Activated T-cell treated with anti-CD3 and anti-CD28 coated beads, Interleukin-2, amount 50 U/mL, for 72 hours (primary cell): ENCODE measurements around the gene ARMC5. TPM values are rescaled to one million over a fixed set of nuclear protein-coding genes. Genes with fewer than 3 reads are reported as not detected.
"Not testable (repeated sequence)": the region's sequence is repeated elsewhere in the genome, so short reads cannot be mapped to it uniquely, and the experiment has no call there.

Source experiments
- ATAC-seq, 2 donors: fragments of 150-1000 bp; cut with Tn5 transposase; replicated peaks in 1 of 2; 2 replicates each; pipeline ENCODE4 v1.10.0; 2021; ENCODE audit warnings: moderate library complexity in 2 of 2, mild to moderate bottlenecking in 1 of 2
- DNase-seq, 2 donors: peaks; one replicate each; pipeline ENCODE4 v3.0.0; 2021 to 2022; ENCODE audit warnings: mixed read lengths in 1 of 2
- H3K27ac Mint-ChIP-seq: one replicate; pipeline ENCODE4 v1.8.0; 2022; ENCODE audit warnings: mild to moderate bottlenecking, moderate library complexity, mixed read lengths
- H3K27me3 Mint-ChIP-seq: one replicate; pipeline ENCODE4 v1.8.0; 2022; ENCODE audit warnings: low read depth, mixed read lengths
- H3K36me3 Mint-ChIP-seq, 2 donors: one replicate each; pipeline ENCODE4 v1.8.0; 2022; ENCODE audit warnings: mixed read lengths in 2 of 2, mild to moderate bottlenecking in 1 of 2; ENCODE audit not compliant: insufficient read depth in 2 of 2
- H3K4me1 Mint-ChIP-seq: one replicate; pipeline ENCODE4 v1.8.0; 2022; ENCODE audit warnings: low read depth, mixed read lengths
- H3K4me3 Mint-ChIP-seq, 2 donors: one replicate each; pipeline ENCODE4 v1.8.0; 2022; ENCODE audit warnings: mild to moderate bottlenecking in 2 of 2, mixed read lengths in 2 of 2, moderate library complexity in 2 of 2
- H3K9me3 Mint-ChIP-seq, 2 donors: one replicate each; pipeline ENCODE4 v1.8.0; 2022; ENCODE audit warnings: mixed read lengths in 2 of 2
- total RNA-seq, 2 donors: library from RNA; stranded (reverse); gene quantifications; one replicate each; pipeline ENCODE4 v1.2.3, GENCODE V29; 2022

ARMC5 gene
- total RNA-seq, 2 donors from 2014 or later, result 11.2 to 12.2 TPM

DNA sequence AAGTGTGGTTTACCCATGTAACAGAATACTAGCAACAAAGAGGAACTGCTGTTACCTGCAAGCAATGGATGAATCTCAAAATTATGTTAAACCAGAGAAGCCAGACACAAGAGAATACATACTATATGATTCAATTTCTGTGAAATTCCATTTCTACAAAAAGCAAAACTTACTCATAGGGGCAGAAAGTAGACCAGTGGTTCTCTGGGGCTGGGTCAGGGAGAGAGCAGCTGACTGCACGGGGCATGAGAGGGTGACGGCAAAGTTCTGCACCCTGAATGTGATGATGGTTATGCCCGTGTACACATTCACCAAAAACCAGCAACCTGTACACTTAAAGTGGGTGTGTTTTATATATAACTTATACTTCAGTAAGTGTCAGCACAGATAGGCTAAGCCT lies 19.8 kb upstream of the ARMC5 start:
- H3K27me3 Mint-ChIP-seq, result peaks cover 6% of the 10 kb centered on the region
- no peaks in the 10 kb centered on the region for H3K36me3 Mint-ChIP-seq
- DNase-seq (peak in 1 of 2 donors; percentile 55), ATAC-seq (peak; percentile 44 to 75)
- peak overlapping the region; percentile 1 to 85 for H3K4me3 Mint-ChIP-seq
- peaks cover 26% of the 10 kb centered on the region for H3K4me1 Mint-ChIP-seq
- H3K9me3 Mint-ChIP-seq, result no peaks in the 10 kb centered on the region
- peak overlapping the region; percentile 61 for H3K27ac Mint-ChIP-seq

GRCh38 chr16:31440516-31441184 lies 18.7 kb upstream of the ARMC5 start:
- Mint-ChIP-seq H3K27ac (no peak overlapping the region), H3K36me3 (no peaks in the 10 kb centered on the region), H3K4me3 (peak overlapping the region in 1 of 2 donors; percentile 16), H3K4me1 (peaks cover 26% of the 10 kb centered on the region), H3K27me3 (peaks cover 6% of the 10 kb centered on the region), H3K9me3 (no peaks in the 10 kb centered on the region)
- DNase-seq (no peak), ATAC-seq (peak in 1 of 2 donors; percentile 28)

DNA sequence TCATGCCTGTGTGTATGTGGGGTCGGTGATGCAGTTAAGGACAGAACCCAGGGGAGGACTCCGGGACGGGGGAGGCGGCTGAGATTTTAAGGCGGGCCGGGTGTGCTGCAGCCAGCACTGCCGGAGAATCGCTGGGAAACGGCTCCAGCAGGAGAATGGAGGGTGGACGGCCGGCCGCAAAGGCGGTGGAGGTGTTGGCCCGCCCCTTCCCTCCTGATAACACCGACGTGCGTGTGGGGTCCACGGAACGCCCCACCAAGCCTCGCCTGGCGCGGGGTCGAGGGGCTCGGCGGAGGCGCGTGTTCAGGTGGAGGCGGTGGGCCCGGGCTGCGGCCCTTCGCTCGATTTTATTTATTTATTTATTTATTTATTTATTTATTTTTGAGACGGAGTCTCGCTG lies 17.3 kb upstream of the ARMC5 start:
- H3K36me3 Mint-ChIP-seq, result no peaks in the 10 kb centered on the region
- H3K27ac Mint-ChIP-seq, result peak overlapping the region; percentile 71

GRCh38 chr16:31445931-31446330 lies 13.4 kb upstream of the ARMC5 start:
- DNase-seq, H3K27ac Mint-ChIP-seq, H3K27me3 Mint-ChIP-seq, H3K9me3 Mint-ChIP-seq, H3K4me3 Mint-ChIP-seq, ATAC-seq, H3K36me3 Mint-ChIP-seq: not testable (repeated sequence)
- peaks cover 13% of the 10 kb centered on the region for H3K4me1 Mint-ChIP-seq

More for the DNA sequence above, 17.3 kb upstream of the ARMC5 start:
- DNase-seq (no peak), ATAC-seq (no peak)
- peaks cover 6% of the 10 kb centered on the region for H3K27me3 Mint-ChIP-seq
- peaks cover 32% of the 10 kb centered on the region for H3K4me1 Mint-ChIP-seq
- H3K9me3 Mint-ChIP-seq, result no peaks in the 10 kb centered on the region
- H3K4me3 Mint-ChIP-seq, result peak overlapping the region; percentile 81 to 83

DNA sequence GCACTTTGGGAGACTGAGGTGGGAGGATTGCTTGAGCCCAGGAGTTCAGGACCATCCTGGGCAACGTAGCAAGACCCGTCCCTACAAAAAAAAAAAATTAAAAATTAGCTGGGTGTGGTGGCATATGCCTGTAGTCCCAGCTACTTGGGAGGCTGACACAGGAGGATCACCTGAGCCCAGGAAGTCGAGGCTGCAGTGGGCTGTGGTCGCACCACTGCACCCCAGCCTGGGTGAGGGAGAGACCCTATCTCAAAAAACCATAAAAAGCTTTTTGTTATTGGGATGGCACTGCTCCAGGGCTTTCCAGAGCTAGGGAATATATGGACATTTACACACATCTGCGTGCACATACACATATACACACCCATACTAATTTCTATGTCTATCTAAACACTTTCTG lies 8.1 kb upstream of the ARMC5 start:
- Mint-ChIP-seq H3K4me3 (no peak overlapping the region), H3K4me1 (peaks cover 27% of the 10 kb centered on the region), H3K27ac (no peak overlapping the region), H3K9me3 (no peaks in the 10 kb centered on the region), H3K27me3 (no peaks in the 10 kb centered on the region), H3K36me3 (peaks cover 0 to 1% of the 10 kb centered on the region in 2 donors)
- ATAC-seq (no peak), DNase-seq (no peak)

DNA sequence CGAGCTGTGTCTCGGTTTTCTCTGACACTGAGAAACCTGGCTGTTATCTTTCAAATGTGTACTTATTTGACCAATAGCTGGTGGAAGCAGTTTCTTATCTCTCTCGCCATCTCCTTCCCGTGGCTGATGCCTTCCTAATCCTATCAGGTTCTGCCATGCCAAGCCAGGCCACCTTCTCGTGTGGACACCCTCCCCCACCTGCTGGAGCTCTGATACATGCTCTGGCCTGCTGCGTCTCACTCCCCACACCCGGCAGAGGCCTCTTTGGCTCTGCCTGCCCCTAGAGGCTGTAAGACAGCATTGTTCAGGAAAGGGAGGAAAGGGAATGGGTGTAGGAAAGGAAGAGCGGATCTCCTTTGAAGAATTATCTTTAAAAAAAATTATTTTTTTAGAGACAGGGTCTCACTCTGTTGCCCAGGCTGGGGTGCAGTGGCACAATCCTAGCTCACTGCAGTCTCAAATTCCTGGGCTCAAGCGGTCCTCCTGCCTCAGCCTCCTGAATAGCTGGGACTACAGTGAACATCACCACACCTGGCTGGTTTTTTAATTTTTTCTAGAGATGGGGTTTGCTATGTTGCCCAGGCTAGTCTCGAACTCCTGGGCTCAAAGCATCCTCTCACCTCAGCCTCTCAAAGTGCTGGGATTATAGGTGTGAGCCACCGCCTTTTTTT lies 7.5 kb upstream of the ARMC5 start:
- H3K4me3 Mint-ChIP-seq, result no peak overlapping the region
- no peak overlapping the region for H3K27ac Mint-ChIP-seq
- peaks cover 33% of the 10 kb centered on the region for H3K4me1 Mint-ChIP-seq

GRCh38 chr16:31452631-31453106 lies 6.6 kb upstream of the ARMC5 start:
- Mint-ChIP-seq H3K36me3 (peaks cover 0 to 1% of the 10 kb centered on the region in 2 donors), H3K27me3 (no peaks in the 10 kb centered on the region), H3K27ac (no peak overlapping the region), H3K4me3 (no peak overlapping the region), H3K9me3 (no peaks in the 10 kb centered on the region), H3K4me1 (peaks cover 41% of the 10 kb centered on the region)
- DNase-seq, result no peak
- no peak for ATAC-seq

More for the DNA sequence above, 7.5 kb upstream of the ARMC5 start:
- ATAC-seq (peak in 1 of 2 donors; percentile 43), DNase-seq (no peak)
- no peaks in the 10 kb centered on the region for H3K27me3 Mint-ChIP-seq
- H3K36me3 Mint-ChIP-seq, result peaks cover 0 to 1% of the 10 kb centered on the region in 2 donors
- no peaks in the 10 kb centered on the region for H3K9me3 Mint-ChIP-seq

GRCh38 chr16:31453255-31454204 lies 5.8 kb upstream of the ARMC5 start:
- H3K4me1 Mint-ChIP-seq, result peaks cover 48% of the 10 kb centered on the region
- H3K9me3 Mint-ChIP-seq, result no peaks in the 10 kb centered on the region
- no peak overlapping the region for H3K27ac Mint-ChIP-seq
- no peaks in the 10 kb centered on the region for H3K27me3 Mint-ChIP-seq
- DNase-seq, result no peak
- no peak for ATAC-seq
- H3K4me3 Mint-ChIP-seq, result no peak overlapping the region
- H3K36me3 Mint-ChIP-seq, result peaks cover 0 to 3% of the 10 kb centered on the region in 2 donors

DNA sequence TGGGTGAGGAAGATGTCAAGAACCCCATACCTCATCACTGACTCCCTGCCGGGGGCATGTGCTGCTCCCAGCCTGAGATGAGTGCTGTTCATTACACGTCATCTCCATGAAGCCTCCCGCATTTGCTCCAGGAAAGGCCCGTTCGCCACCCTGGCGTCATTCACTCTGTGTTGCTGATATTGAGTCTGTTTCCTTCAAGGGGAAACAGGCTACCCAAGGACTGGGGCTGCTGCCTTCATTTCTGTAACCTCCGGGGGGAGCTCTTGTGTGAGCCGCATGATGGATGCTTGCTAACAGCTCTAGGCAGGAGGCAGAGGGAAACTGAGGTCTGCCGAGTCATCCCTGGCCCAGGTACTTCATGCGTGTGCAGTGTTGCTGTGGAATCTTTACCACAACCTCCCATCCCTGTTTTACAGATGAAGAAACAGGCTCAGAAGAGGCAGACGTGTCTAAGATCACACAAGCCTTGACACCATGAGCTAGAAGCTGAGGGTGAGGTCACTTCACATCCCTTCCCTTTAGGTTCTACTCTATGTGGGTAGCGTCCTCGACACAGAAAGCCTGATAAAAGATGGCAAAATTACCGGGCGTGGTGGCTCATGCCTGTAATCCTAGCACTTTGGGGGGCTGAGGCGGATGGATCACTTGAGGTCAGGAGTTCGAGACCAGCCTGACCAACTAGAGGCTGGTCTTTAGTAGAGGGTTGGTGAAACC lies 3.5 kb upstream of the ARMC5 start:
- Mint-ChIP-seq H3K27ac (peak overlapping the region; percentile 75), H3K4me1 (peaks cover 54% of the 10 kb centered on the region), H3K27me3 (no peaks in the 10 kb centered on the region), H3K4me3 (peak overlapping the region; percentile 37 to 89), H3K36me3 (peaks cover 0 to 3% of the 10 kb centered on the region in 2 donors), H3K9me3 (no peaks in the 10 kb centered on the region)
- DNase-seq, result peak in 1 of 2 donors; percentile 41
- ATAC-seq, result no peak

GRCh38 chr16:31456988-31457360 lies 2.3 kb upstream of the ARMC5 start:
- H3K4me3 Mint-ChIP-seq, result peak overlapping the region; percentile 89 to 90
- peaks cover 59% of the 10 kb centered on the region for H3K4me1 Mint-ChIP-seq
- no peaks in the 10 kb centered on the region for H3K27me3 Mint-ChIP-seq
- DNase-seq (no peak), ATAC-seq (no peak)
- H3K9me3 Mint-ChIP-seq, result no peaks in the 10 kb centered on the region
- H3K27ac Mint-ChIP-seq, result peak overlapping the region; percentile 50
- peaks cover 0 to 3% of the 10 kb centered on the region in 2 donors for H3K36me3 Mint-ChIP-seq

GRCh38 chr16:31458073-31458843 lies 1.0 kb upstream of the ARMC5 start:
- ATAC-seq (peak in 1 of 2 donors; percentile 6), DNase-seq (peak; percentile 69 to 70)
- peak overlapping the region; percentile 87 for H3K27ac Mint-ChIP-seq
- no peaks in the 10 kb centered on the region for H3K27me3 Mint-ChIP-seq
- peak overlapping the region; percentile 89 to 90 for H3K4me3 Mint-ChIP-seq
- peaks cover 57% of the 10 kb centered on the region for H3K4me1 Mint-ChIP-seq
- no peaks in the 10 kb centered on the region for H3K9me3 Mint-ChIP-seq
- H3K36me3 Mint-ChIP-seq, result peaks cover 3 to 6% of the 10 kb centered on the region in 2 donors
